ENCODE measurements around the gene C1orf122. TPM values are rescaled to one million over a fixed set of nuclear protein-coding genes. Genes with fewer than 3 reads are reported as not detected.
A peak's percentile ranks its signal among the peaks of the same experiment; 100 is the strongest.

The C1orf122 gene
- total and polyA plus RNA-seq, 4 experiments from 2014 or later = 12.4 to 28.9 (median 17.9) TPM

- H3K27me3 ChIP-seq (ENCODE audit: insufficient read depth, low read length) = no peaks in the 10 kb centered on the region
- H3K27ac Mint-ChIP-seq = peak overlapping the region; percentile 84 to 94 (median 92)
- DNase-seq = no peak
- intact Hi-C loops (cut with micrococcal nuclease) = loop anchor here (5.0 kb wide), 1 partner anchor 330 kb away; no protein-coding TSS in a partner anchor
- H3K9me3 ChIP-seq (ENCODE audit: control insufficient read depth in 1 of 2, low read length in 2 of 2) = no peaks in the 10 kb centered on the region
- no peaks in the 10 kb centered on the region for H3K27me3 Mint-ChIP-seq
- peaks cover 37% of the 10 kb centered on the region for H3K36me3 ChIP-seq (ENCODE audit: insufficient read depth, low read length)
- H3K36me3 Mint-ChIP-seq = peaks cover 28 to 54% of the 10 kb centered on the region in 2 donors
- no peaks in the 10 kb centered on the region for H3K9me3 Mint-ChIP-seq
- H3K4me1 ChIP-seq (ENCODE audit: insufficient read depth, low read length) = peaks cover 40% of the 10 kb centered on the region
- H3K4me3 Mint-ChIP-seq = peak overlapping the region; percentile 84 to 89 (median 86)
- H3K4me3 ChIP-seq (ENCODE audit: low read length in 2 of 2) = peak overlapping the region; percentile 56 to 83
- ChIA-PET POLR2A (ENCODE audit: partially characterized antibody) (interaction anchor here (1.0 to 2.7 kb wide), 11 partner anchors 8 to 293 kb away, joined by 3 to 34 read pairs (median 4); partner anchors contain the start of genes CDCA8, MEAF6 and MTF1), CTCF (ENCODE audit: partially characterized antibody) (interaction anchor here (1.0 to 2.9 kb wide), 2 partner anchors 52 to 114 kb away, joined by 5 to 20 read pairs; partner anchors contain the start of genes CDCA8 and MTF1)
- peak overlapping the region; percentile 89 for H3K27ac ChIP-seq (ENCODE audit: low read depth, low read length)
- peaks cover 13 to 57% (median 32%) of the 10 kb centered on the region in 4 donors for H3K4me1 Mint-ChIP-seq
Observed at GRCh38 chr1:37807220-37807554, 403 bp upstream of the C1orf122 start.

- peak overlapping the region; percentile 92 to 98 (median 96) for H3K4me3 Mint-ChIP-seq
- Histone ChIP-seq H3K27me3 (ENCODE audit: insufficient read depth, low read length) (no peaks in the 10 kb centered on the region), H3K4me3 (ENCODE audit: low read length in 2 of 2) (peak overlapping the region; percentile 12 to 56), H3K27ac (ENCODE audit: low read depth, low read length) (peak overlapping the region; percentile 89), H3K4me1 (ENCODE audit: insufficient read depth, low read length) (peaks cover 40% of the 10 kb centered on the region), H3K36me3 (ENCODE audit: insufficient read depth, low read length) (peaks cover 25% of the 10 kb centered on the region), H3K9me3 (ENCODE audit: control insufficient read depth in 1 of 2, low read length in 2 of 2) (no peaks in the 10 kb centered on the region)
- H3K27ac Mint-ChIP-seq = peak overlapping the region; percentile 93 to 99 (median 98)
- H3K9me3 Mint-ChIP-seq = no peaks in the 10 kb centered on the region
- ChIA-PET CTCF (ENCODE audit: partially characterized antibody) (interaction anchor here (1.0 to 2.9 kb wide), 2 partner anchors 51 to 116 kb away, joined by 5 to 20 read pairs; partner anchors contain the start of genes CDCA8 and MTF1), POLR2A (ENCODE audit: partially characterized antibody) (interaction anchor here (0.9 to 2.7 kb wide), 13 partner anchors 8 to 330 kb away, joined by 3 to 34 read pairs (median 4); partner anchors contain the start of genes CDCA8, INPP5B and MTF1)
- no peak for DNase-seq
- no peaks in the 10 kb centered on the region for H3K27me3 Mint-ChIP-seq
- peaks cover 13 to 57% (median 32%) of the 10 kb centered on the region in 4 donors for H3K4me1 Mint-ChIP-seq
- intact Hi-C loops (cut with micrococcal nuclease) = loop anchor here (1.0 to 5.0 kb wide), 2 partner anchors 51 to 331 kb away; partner anchors contain the start of gene MTF1
- H3K36me3 Mint-ChIP-seq = peaks cover 17 to 45% of the 10 kb centered on the region in 2 donors
Observed at GRCh38 chr1:37808369-37809319, 1.1 kb downstream of the C1orf122 start.

GRCh38 chr1:37809942-37810341 is 2.4 kb downstream of the C1orf122 start:
- Histone ChIP-seq H3K27me3 (ENCODE audit: insufficient read depth, low read length) (no peaks in the 10 kb centered on the region), H3K9me3 (ENCODE audit: control insufficient read depth in 1 of 2, low read length in 2 of 2) (no peaks in the 10 kb centered on the region), H3K27ac (ENCODE audit: low read depth, low read length) (no peak overlapping the region), H3K36me3 (ENCODE audit: insufficient read depth, low read length) (peaks cover 12% of the 10 kb centered on the region), H3K4me3 (ENCODE audit: low read length in 2 of 2) (no peak overlapping the region), H3K4me1 (ENCODE audit: insufficient read depth, low read length) (peaks cover 40% of the 10 kb centered on the region)
- peaks cover 13 to 40% of the 10 kb centered on the region in 2 donors for H3K36me3 Mint-ChIP-seq
- H3K4me1 Mint-ChIP-seq = peaks cover 13 to 47% (median 32%) of the 10 kb centered on the region in 4 donors
- POLR2A ChIA-PET (ENCODE audit: partially characterized antibody) = no interaction called here
- H3K9me3 Mint-ChIP-seq = no peaks in the 10 kb centered on the region
- no peak for DNase-seq
- CTCF ChIA-PET (ENCODE audit: partially characterized antibody) = no interaction called here
- H3K4me3 Mint-ChIP-seq = peak overlapping the region in 1 of 8 donors; percentile 50
- intact Hi-C loops (cut with micrococcal nuclease) = loop anchor here (5.0 kb wide), 1 partner anchor 333 kb away; no protein-coding TSS in a partner anchor
- no peaks in the 10 kb centered on the region for H3K27me3 Mint-ChIP-seq
- peak overlapping the region in 3 of 7 donors; percentile 22 to 93 (median 32) for H3K27ac Mint-ChIP-seq

- peak overlapping the region; percentile 1 for H3K27ac ChIP-seq (ENCODE audit: low read depth, low read length)
- no peaks in the 10 kb centered on the region for H3K9me3 ChIP-seq (ENCODE audit: control insufficient read depth in 1 of 2, low read length in 2 of 2)
- no peaks in the 10 kb centered on the region for H3K27me3 ChIP-seq (ENCODE audit: insufficient read depth, low read length)
- Mint-ChIP-seq H3K27ac (peak overlapping the region; percentile 58 to 88 (median 68)), H3K9me3 (no peaks in the 10 kb centered on the region), H3K27me3 (no peaks in the 10 kb centered on the region), H3K4me1 (peaks cover 11 to 38% (median 25%) of the 10 kb centered on the region in 4 donors), H3K36me3 (peaks cover 12 to 38% of the 10 kb centered on the region in 2 donors), H3K4me3 (peak overlapping the region in 1 of 8 donors; percentile 82)
- no peaks in the 10 kb centered on the region for H3K36me3 ChIP-seq (ENCODE audit: insufficient read depth, low read length)
- peak; percentile 54 to 69 (median 60) for DNase-seq
- intact Hi-C loops (cut with micrococcal nuclease) = no loop called here
- no peak overlapping the region for H3K4me3 ChIP-seq (ENCODE audit: low read length in 2 of 2)
- peaks cover 29% of the 10 kb centered on the region for H3K4me1 ChIP-seq (ENCODE audit: insufficient read depth, low read length)
- POLR2A ChIA-PET (ENCODE audit: partially characterized antibody) = no interaction called here
- CTCF ChIA-PET (ENCODE audit: partially characterized antibody) = interaction anchor here (1.7 to 2.0 kb wide), 2 partner anchors 11 to 48 kb away, joined by 6 to 9 read pairs; partner anchors contain the start of gene MTF1
Observed at GRCh38 chr1:37811027-37811655, 3.6 kb downstream of the C1orf122 start.

- Mint-ChIP-seq H3K36me3 (peaks cover 20 to 42% of the 10 kb centered on the region in 2 donors), H3K4me1 (peaks cover 7 to 22% (median 15%) of the 10 kb centered on the region in 4 donors), H3K4me3 (no peak overlapping the region), H3K27me3 (no peaks in the 10 kb centered on the region), H3K9me3 (no peaks in the 10 kb centered on the region), H3K27ac (no peak overlapping the region)
- Histone ChIP-seq H3K27me3 (ENCODE audit: insufficient read depth, low read length) (no peaks in the 10 kb centered on the region), H3K9me3 (ENCODE audit: control insufficient read depth in 1 of 2, low read length in 2 of 2) (no peaks in the 10 kb centered on the region), H3K4me1 (ENCODE audit: insufficient read depth, low read length) (peaks cover 15% of the 10 kb centered on the region), H3K4me3 (ENCODE audit: low read length in 2 of 2) (no peak overlapping the region), H3K27ac (ENCODE audit: low read depth, low read length) (no peak overlapping the region), H3K36me3 (ENCODE audit: insufficient read depth, low read length) (peaks cover 12% of the 10 kb centered on the region)
- CTCF ChIA-PET (ENCODE audit: partially characterized antibody) = no interaction called here
- intact Hi-C loops (cut with micrococcal nuclease) = no loop called here
- POLR2A ChIA-PET (ENCODE audit: partially characterized antibody) = no interaction called here
- no peak for DNase-seq
Observed at GRCh38 chr1:37813529-37814145, 6.0 kb downstream of the C1orf122 start.

GRCh38 chr1:37814252-37814651 is 6.7 kb downstream of the C1orf122 start:
- peaks cover 12% of the 10 kb centered on the region for H3K36me3 ChIP-seq (ENCODE audit: insufficient read depth, low read length)
- DNase-seq = no peak
- Mint-ChIP-seq H3K4me1 (peaks cover 6 to 15% (median 10%) of the 10 kb centered on the region in 4 donors), H3K27ac (peak overlapping the region in 1 of 7 donors; percentile 12), H3K27me3 (no peaks in the 10 kb centered on the region), H3K9me3 (no peaks in the 10 kb centered on the region), H3K36me3 (peaks cover 20 to 41% of the 10 kb centered on the region in 2 donors), H3K4me3 (no peak overlapping the region)
- H3K4me3 ChIP-seq (ENCODE audit: low read length in 2 of 2) = no peak overlapping the region
- ChIA-PET POLR2A (ENCODE audit: partially characterized antibody) (no interaction called here), CTCF (ENCODE audit: partially characterized antibody) (no interaction called here)
- intact Hi-C loops (cut with micrococcal nuclease) = no loop called here
- H3K4me1 ChIP-seq (ENCODE audit: insufficient read depth, low read length) = peaks cover 9% of the 10 kb centered on the region
- no peaks in the 10 kb centered on the region for H3K27me3 ChIP-seq (ENCODE audit: insufficient read depth, low read length)
- H3K9me3 ChIP-seq (ENCODE audit: control insufficient read depth in 1 of 2, low read length in 2 of 2) = no peaks in the 10 kb centered on the region
- H3K27ac ChIP-seq (ENCODE audit: low read depth, low read length) = no peak overlapping the region
